GM21619 (cell line): ENCODE data around the gene BACH2.

Experiments
- ATAC-seq: cut with Tn5 transposase; IDR thresholded peaks from one replicate; pipeline ENCODE4 v1.9.1; 2021; ENCODE audit not compliant: unreplicated experiment

The BACH2 gene

DNA sequence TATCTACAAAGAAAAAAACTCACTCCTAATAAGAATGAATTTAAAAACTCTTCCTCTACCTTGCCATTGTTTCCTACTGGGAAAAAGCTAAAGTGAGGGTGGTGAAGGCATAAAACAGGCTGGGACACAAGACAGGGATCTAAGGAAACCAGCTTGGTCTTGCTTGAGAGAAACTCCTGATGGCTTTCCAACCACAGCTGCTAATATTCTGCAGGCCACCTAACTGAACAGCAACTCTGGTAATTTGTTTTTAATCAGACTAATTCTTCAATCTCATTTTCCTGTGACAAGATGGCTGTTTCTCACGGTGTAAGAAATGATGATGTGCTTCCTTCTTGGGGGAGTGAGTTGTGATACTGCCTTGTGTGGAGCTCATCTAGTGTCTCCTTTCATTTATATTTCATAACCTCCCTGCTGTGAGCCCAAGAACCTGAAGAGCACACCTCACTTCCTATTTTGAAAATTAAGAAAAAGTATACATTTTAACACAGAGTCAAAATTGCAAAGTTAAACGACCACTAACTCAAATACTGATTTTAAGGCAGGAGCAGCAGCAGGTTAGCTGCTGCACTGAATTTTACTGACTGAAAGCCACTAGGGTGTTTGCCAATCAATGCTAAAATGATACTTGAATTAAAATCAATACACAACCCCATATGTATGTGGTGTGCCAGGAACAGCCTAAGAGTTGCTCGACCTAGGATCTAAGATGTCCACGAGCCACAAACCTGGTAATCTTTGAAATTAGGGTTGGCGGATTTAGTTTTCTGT is 58.0 kb downstream of the BACH2 start:
- no peak for ATAC-seq

GRCh38 chr6:90237350-90237990 is 59.2 kb downstream of the BACH2 start:
- ATAC-seq, result no peak

DNA sequence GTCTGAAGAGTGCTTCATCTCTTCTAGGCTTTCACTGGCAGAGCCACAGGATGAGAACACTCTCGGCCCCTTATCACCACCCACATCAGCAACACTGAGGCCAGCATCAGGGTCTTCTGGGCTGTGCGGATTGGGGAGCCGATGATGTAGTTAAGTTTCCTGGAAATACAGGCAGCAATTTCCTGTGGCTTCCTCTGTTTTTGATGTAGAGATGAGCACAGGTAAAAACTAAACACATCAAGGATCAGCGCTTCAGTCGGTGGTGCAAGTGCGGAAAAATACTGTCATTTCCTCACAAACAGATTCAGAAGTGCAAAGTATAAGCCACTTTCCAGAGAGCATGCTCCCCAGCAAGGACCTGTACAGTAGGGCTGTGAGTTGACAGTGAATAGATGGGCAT is 62.6 kb downstream of the BACH2 start:
- no peak for ATAC-seq

DNA sequence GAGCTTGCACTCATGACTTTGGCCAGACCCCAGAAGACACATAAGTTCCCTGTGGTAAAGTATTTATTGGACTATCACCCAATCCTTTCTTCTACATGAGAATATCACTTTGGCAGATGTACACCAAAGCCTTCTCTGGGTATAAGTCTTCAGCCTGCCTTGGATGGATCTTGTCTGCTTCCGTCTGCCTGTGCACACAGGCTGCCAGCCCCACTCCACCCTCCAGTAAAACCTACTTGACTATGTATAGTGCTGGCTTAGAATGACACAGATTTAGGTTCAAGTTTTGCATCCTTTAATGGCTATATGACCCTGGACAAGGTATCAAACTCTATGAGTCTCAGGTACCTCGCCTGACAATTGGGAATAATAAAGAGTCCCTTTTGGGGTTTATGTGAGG is 63.4 kb downstream of the BACH2 start:
- ATAC-seq, result no peak

GRCh38 chr6:90231798-90232197 is 64.8 kb downstream of the BACH2 start:
- ATAC-seq, result no peak

DNA sequence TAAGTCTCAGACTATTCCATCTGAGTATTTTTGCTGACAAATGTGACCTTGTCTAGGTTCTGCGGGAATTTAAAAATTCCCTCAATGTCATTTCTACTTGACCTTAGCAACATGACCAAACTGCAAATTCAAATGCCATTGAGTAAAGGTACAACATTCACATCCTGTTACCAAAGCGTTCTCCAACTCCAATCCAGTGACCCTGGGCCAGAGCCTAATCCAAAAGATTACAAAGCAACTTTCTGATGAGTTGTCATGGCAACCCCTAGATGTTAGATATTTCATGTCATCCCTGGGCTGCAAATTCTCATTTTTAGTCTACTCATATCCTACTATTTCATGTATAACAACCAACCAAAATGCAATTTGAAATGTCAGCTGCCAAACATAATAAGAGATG is 65.3 kb downstream of the BACH2 start:
- no peak for ATAC-seq

- ATAC-seq, result no peak
These were observed 66.0 kb downstream of the BACH2 start for GRCh38 chr6:90230548-90231215.

DNA sequence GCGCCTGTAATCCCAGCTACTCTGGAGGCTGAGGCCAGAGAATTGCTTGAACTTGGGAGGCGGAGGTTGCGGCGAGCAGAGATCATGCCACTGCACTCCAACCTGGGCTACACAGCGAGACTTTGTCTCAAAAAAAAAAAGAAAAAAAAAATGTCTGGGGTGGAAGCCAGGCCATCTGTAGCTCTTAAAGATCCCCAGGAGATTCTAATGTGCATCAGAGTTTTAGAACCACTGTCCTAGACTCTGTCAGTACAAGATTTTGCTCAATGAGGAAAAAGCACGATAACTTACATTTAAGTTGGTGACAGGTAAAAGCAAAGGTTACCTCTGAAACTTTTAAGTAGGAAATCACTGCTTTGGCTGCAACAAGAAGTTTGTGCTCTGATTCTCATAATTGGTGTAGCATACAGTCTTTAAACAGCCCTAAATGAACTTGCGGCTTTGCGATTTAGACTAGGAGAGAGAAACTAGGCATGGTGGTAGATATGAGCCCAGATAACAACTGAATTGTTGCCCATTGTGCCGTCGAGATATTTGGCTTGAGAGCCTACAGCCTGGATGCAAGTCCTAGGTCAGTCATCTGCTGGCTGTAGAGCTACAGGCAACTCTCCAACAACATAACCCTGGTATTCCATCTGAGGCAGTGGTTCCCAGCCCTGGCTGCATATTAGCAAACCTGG is 67.2 kb downstream of the BACH2 start:
- ATAC-seq, result no peak

DNA sequence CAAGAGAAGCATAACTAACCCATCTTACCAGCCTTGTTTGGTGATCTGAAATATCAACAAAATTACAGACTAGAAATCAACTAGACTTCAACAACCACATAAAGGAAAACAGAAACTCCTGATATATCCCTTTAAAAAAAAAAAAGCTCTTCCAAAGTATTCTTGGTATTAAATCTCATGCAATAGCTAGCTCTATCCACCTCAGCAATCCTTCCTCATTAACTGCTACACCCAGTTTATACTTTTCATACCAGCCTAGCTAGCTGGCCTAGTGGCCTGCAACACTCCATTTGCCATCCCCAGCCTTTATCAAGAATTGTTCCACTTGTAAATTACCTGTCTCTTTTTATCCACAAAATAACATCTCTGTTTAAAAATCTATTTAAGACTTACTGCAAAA is 69.0 kb downstream of the BACH2 start:
- no peak for ATAC-seq

- ATAC-seq, result no peak
These were observed 69.4 kb downstream of the BACH2 start for GRCh38 chr6:90227213-90227612.

GRCh38 chr6:90226257-90226656 is 70.4 kb downstream of the BACH2 start:
- ATAC-seq, result no peak

DNA sequence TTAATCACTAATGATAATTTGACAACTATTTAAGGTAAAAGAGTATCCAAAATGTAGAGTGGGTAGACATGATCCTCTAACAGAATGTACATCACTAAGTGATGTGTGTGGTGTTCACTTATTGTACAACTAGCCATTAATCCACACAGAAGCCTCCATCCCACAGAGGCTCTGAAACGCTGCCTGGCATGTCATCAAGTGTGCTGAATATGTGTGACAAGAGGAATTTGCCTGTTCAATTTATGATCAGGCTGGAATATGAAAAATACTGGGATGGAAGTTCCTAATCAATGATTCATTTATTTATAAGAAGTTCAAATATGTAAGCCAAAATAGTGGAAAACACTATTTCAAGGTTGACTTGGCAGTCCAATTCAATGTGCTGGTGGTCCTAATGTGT is 72.4 kb downstream of the BACH2 start:
- no peak for ATAC-seq

DNA sequence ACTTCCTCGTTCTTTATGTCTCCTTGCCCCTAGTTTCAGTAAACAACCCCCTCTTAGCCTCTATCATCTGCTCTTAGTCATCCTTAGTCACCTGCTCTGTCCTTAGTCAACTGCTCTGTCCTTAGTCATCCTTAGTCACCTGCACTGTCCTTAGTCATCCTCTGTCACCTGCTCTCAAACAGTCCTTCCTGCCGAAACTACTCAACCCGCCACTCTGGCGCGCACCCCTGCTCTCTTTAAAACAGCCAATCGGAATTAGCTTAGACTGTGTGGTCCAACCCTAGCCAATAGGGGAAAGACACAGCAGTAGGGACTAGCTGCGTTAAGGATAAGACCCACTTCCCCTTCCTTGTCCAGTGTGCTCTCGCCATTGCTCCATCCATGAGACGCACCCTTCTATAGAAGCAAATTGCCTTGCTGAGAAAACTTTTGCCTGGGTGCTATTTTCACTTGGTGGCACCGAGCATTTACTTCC is 73.9 kb downstream of the BACH2 start:
- ATAC-seq, result no peak

- ATAC-seq, result no peak
These were observed 74.6 kb downstream of the BACH2 start for GRCh38 chr6:90222008-90222407.

DNA sequence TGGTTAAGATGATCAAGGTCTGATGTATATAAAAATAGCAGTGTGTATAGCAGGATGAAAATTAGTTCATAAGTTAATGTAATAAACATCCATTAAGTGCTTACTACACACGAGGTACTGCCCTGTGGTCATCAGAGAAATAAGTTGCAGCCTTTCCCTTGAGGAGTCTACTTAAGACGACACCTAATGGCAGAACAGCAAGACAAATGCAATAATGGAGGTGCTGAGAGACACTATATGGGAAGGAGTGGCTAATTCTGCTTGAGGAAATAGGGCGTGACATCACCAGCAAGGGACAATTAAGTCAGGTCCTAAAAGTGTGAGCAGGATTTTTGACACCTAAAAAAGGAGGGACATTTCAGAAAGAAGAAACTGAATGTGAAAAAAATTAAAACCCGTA is 75.2 kb downstream of the BACH2 start:
- no peak for ATAC-seq

GRCh38 chr6:90220273-90220672 is 76.4 kb downstream of the BACH2 start:
- ATAC-seq, result no peak

DNA sequence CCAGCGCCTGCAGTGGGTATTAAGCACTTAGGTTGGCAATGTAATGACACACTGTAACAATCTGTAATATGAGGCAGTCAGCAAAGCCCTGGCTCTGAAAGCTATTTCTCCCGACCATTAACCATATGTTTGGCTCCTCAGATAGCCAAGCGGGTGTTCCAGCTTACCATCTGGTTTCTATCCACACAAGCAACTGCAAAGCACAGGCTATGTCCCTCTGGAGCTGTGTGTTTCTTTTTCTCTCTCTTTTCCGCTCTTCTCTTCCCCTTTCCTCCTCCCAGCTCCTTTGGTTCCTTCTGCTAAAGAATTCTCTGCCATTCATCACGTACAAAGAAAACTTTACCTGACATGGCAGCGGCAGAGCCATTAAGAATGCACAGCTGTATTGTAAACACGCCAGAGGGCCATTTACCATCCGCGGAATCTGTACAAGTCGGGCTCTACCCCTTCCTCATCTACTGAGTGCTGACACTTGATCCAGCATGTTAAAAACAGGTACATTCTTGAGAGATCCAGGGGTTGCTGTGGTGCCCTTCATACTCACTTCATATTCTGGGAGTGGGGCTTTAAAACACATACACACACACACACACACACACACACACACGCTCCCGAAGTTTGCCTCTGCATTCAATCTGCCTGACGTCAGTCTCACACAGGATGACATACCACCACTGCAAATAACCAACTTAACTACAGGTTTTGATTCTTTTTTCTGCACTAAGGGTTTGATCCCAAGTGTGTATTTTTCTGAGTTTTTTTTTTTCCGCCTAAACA is 77.2 kb downstream of the BACH2 start:
- no peak for ATAC-seq

DNA sequence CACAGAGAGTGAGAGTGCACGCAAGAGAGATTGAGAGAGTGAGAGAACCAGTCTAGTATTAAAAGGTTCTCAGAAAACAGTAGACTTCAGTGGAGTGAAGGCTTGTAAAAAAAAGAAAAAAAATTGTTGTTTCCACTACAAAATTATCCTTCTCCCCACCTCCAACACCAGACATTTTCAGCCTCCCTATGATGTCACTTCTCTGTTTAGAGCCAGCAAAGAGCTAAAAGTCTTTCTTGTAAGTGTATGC is 77.8 kb downstream of the BACH2 start:
- ATAC-seq, result no peak

GRCh38 chr6:90217506-90218127 is 79.0 kb downstream of the BACH2 start:
- ATAC-seq, result no peak

DNA sequence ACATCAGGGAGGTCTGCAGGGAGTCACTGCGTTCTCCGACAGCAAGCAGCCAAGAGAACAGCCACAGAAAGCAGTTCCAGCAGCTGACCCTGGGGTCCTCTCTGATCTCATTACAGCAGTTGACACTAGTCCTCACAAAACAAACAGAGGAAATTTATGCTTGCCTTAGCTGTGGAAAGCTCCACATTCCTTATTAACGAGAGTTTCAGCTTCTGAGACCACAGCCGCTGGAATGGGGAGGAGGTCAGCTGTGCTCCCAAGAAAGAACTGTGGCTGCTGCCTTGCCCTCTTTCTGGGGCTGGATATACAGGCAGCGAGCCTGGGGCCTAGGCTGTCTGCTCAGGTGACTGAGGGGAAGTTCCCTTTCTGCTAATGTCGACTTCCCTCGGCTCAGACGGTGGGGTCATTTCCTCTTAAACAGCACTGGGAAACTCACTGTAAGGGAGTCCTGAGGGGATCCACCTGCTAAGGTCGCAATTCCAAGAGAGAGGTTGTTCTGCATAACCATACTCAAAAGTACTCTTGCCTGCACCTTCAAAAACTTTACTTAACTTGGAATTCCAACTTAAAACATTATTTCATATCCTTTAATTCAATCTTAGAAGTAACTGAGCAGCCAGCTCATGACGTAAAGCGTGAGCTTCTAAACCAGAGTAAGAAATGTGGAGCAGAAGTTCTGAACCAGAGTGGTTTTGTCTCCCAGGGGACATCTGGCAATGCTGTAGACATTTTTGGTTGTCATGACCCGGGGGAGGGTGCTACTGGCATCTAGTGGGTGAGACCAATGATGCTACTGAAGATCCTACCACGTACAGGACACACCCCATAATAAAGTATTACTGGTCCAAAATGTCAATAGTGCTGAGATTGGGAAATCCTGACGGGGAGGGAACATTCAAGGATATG is 80.3 kb downstream of the BACH2 start:
- peak; percentile 67 for ATAC-seq
